HepG2 (cell line): ENCODE measurements around the gene OSCP1. TPM values are rescaled to one million over a fixed set of nuclear protein-coding genes. Genes with fewer than 3 reads are reported as not detected.

Source experiments
- CBFB ChIP-seq: sonication (generic); formaldehyde crosslinking; IDR thresholded peaks from 2 replicates; pipeline ENCODE4 v1.4.0; 2020; ENCODE audit warnings: missing genetic modification reagents
- HCFC1 ChIP-seq: fragments of 150-350 bp; IDR thresholded peaks from 2 replicates; pipeline ENCODE4 v1.6.1; 2014; ENCODE audit warnings: low read depth, low read length
- HOXA3 ChIP-seq: sonication (generic); formaldehyde crosslinking; IDR thresholded peaks from 2 replicates; pipeline ENCODE4 v1.5.0; 2020; ENCODE audit warnings: missing genetic modification reagents
- JDP2 ChIP-seq: sonication (generic); formaldehyde crosslinking; IDR thresholded peaks from 2 replicates; pipeline ENCODE4 v1.8.1; 2022; ENCODE audit warnings: missing genetic modification reagents, borderline replicate concordance
- MAZ ChIP-seq, 2 experiments: sonication (generic) in 1 of 2; formaldehyde crosslinking in 1 of 2; IDR thresholded peaks; 2 replicates each; pipeline versions ENCODE4 v1.5.0 to v1.6.1; 2012 to 2020; ENCODE audit warnings: low read depth in 2 of 2, mild to moderate bottlenecking in 2 of 2, borderline replicate concordance in 1 of 2, improper control_type of control experiment in 1 of 2, low read length in 1 of 2, missing genetic modification reagents in 1 of 2, moderate library complexity in 1 of 2
- PHF20 ChIP-seq: sonication (generic); formaldehyde crosslinking; IDR thresholded peaks from 2 replicates; pipeline ENCODE4 v1.5.0; 2020; ENCODE audit warnings: mild to moderate bottlenecking, missing genetic modification reagents
- RXRA ChIP-seq: sonication (generic); formaldehyde crosslinking; IDR thresholded peaks from 2 replicates; pipeline ENCODE4 v1.5.1; 2020; ENCODE audit warnings: missing genetic modification reagents
- SMARCC2 ChIP-seq: fragments of 450-650 bp; IDR thresholded peaks from 2 replicates; pipeline ENCODE4 v1.6.1; 2017; ENCODE audit warnings: antibody characterized with exemption, mild to moderate bottlenecking
- ZFP62 ChIP-seq: sonication (generic); formaldehyde crosslinking; IDR thresholded peaks from 2 replicates; pipeline ENCODE4 v1.4.0; 2020; ENCODE audit warnings: missing genetic modification reagents
- ZNF143 ChIP-seq: sonication (generic); formaldehyde crosslinking; IDR thresholded peaks from 2 replicates; pipeline ENCODE4 v1.4.0; 2020; ENCODE audit warnings: missing genetic modification reagents
- ZNF232 ChIP-seq: sonication (generic); formaldehyde crosslinking; IDR thresholded peaks from 2 replicates; pipeline ENCODE4 v1.4.0; 2020; ENCODE audit warnings: missing genetic modification reagents, borderline replicate concordance
- ZNF256 ChIP-seq: sonication (generic); formaldehyde crosslinking; conservative IDR thresholded peaks from 2 replicates; pipeline ENCODE4 v1.4.0; 2020; ENCODE audit warnings: missing genetic modification reagents
- ZNF746 ChIP-seq: sonication (generic); formaldehyde crosslinking; IDR thresholded peaks from 2 replicates; pipeline ENCODE4 v1.8.0; 2022; ENCODE audit warnings: mild to moderate bottlenecking, missing genetic modification reagents
- polyA plus RNA-seq, 8 experiments: library from polyadenylated mRNA; depleted of rRNA in 3 of 8; stranded (reverse) in 7 of 8; unstranded in 1 of 8; fragments of >200 nt; fragmentation: Illumina TruSeq in 4 of 8; extraction: Trizol in 4 of 8; gene quantifications; 2 replicates each; pipeline versions ENCODE4 v1.2.1 to v1.2.3, GENCODE V29; 2011 to 2016; ENCODE audit warnings: low read depth in 4 of 8, missing spikeins in 1 of 8, mixed read lengths in 1 of 8; ENCODE audit not compliant: insufficient read depth in 1 of 8
- total RNA-seq, 5 experiments: library from RNA; depleted of rRNA; stranded (reverse); fragments of >200 nt; fragmentation: Illumina TruSeq; extraction: Trizol; gene quantifications; 2 replicates each; pipeline ENCODE4 v1.2.3, GENCODE V29; 2016; ENCODE audit warnings: low read depth in 1 of 5
- TF ChIP-seq, protein P1 (sequence below): IDR thresholded peaks from 2 replicates; pipeline ENCODE4 v1.6.1; 2016; ENCODE audit warnings: missing biosample characterization, missing genetic modification reagents, low read depth
- TF ChIP-seq, protein P2 (sequence below): sonication (generic); formaldehyde crosslinking; IDR thresholded peaks from 2 replicates; pipeline ENCODE4 v1.8.0; 2022; ENCODE audit warnings: mild to moderate bottlenecking, missing genetic modification reagents; ENCODE audit not compliant: insufficient replicate concordance
- TF ChIP-seq, protein P3 (sequence below): IDR thresholded peaks from 2 replicates; pipeline ENCODE4 v1.6.1; 2016
- TF ChIP-seq, protein P4 (sequence below), 2 experiments: sonication (generic) in 1 of 2; formaldehyde crosslinking in 1 of 2; IDR thresholded peaks; 2 replicates each; pipeline versions ENCODE4 v1.4.0 to v1.6.1; 2016 to 2020; ENCODE audit warnings: borderline replicate concordance in 1 of 2, low read depth in 1 of 2, mild to moderate bottlenecking in 1 of 2, missing genetic modification reagents in 1 of 2
- TF ChIP-seq, protein P5 (sequence below): sonication (generic); formaldehyde crosslinking; IDR thresholded peaks from 2 replicates; pipeline ENCODE4 v1.8.1; 2023; ENCODE audit warnings: mild to moderate bottlenecking, moderate library complexity, missing genetic modification reagents

OSCP1 gene
- total and polyA plus RNA-seq, 2 of the 13 experiments (the other 11 are each of a cell fraction or from before 2014, with no cell fraction given), result 0.60 to 0.84 TPM

DNA sequence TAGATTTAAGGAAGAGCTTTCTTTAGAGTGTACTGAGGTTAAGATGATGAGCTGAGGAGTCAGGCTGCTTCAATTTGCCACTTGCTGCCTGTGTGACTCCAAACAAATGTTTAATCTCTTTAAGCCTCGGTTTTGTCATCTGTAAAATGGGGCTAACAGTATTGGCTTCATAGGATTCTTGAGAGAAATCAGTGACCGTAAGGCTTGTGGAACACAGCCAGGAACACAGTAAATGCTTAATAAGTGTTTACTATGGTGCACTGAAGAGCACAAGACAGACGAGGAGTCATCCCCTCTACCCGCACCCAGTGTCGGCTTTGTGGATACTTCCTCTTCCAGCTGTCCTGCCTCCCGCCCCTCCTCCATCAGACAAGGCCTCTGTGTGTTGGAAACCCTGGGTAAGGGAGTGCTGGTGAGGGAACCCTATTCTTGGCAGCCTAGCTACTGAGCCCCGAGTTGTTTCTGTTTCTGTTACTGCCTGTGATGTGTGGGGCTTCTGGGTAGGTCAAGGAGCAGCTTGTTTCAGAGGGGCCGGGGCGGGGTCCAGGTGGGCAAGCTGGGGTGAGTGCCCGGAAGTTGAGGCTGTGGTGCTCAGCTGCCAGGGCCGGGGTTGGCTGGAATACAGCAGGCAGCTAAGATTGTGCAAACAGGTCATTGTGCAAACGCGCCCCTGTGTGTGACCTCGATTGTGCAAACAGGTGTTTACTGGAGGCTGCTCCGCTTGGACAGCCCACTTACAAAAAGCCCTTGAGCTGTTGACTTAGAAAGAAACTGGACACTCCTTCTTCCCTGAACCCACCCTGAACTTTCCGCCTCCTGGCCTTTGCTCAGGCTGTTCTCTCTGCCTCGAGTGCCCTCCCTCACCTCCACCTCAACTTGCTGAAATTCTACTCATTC, 36.4 kb upstream of the OSCP1 start (continued):
- TF ChIP-seq, protein P1, sequence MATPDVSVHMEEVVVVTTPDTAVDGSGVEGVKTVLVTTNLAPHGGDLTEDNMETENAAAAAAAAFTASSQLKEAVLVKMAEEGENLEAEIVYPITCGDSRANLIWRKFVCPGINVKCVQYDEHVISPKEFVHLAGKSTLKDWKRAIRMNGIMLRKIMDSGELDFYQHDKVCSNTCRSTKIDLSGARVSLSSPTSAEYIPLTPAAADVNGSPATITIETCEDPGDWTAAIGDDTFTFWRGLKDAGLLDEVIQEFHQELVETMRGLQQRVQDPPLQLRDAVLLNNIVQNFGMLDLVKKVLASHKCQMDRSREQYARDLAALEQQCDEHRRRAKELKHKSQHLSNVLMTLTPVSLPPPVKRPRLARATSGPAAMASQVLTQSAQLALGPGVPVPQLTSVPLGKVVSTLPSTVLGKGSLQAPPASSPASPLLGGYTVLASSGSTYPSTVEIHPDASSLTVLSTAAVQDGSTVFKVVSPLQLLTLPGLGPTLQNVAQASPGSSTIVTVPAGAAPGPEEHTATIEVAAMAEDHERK (CRISPR knock-in tag), result 0 out of 2 replicates have a peak, but pooled peaks have one; percentile 18
- TF ChIP-seq ZNF232 (CRISPR knock-in tag) (peak; percentile 93; the same call in 1 of the 2 replicates), HOXA3 (peak; percentile 95), ZNF256 (CRISPR knock-in tag) (peak; percentile 83; the same call in 1 of the 2 replicates), PHF20 (peak; percentile 72), ZNF143 (CRISPR knock-in tag) (peak; percentile 85), RXRA (CRISPR knock-in tag) (peak; percentile 99), ZNF746 (CRISPR knock-in tag) (peak; percentile 95), CBFB (CRISPR knock-in tag) (peak; percentile 92), SMARCC2 (no peak), MAZ (IDR thresholded peaks at IDR 0.05; ENCODE audit: borderline replicate concordance, low read depth, low read length) (peak; percentile 69), MAZ (CRISPR knock-in tag; IDR thresholded peaks at IDR 0.05; ENCODE audit: low read depth) (peak; percentile 86), ZFP62 (CRISPR knock-in tag) (0 out of 2 replicates have a peak, but pooled peaks have one; percentile 89), HCFC1 (0 out of 2 replicates have a peak, but pooled peaks have one; percentile 25), JDP2 (no peak)
- TF ChIP-seq, protein P2, sequence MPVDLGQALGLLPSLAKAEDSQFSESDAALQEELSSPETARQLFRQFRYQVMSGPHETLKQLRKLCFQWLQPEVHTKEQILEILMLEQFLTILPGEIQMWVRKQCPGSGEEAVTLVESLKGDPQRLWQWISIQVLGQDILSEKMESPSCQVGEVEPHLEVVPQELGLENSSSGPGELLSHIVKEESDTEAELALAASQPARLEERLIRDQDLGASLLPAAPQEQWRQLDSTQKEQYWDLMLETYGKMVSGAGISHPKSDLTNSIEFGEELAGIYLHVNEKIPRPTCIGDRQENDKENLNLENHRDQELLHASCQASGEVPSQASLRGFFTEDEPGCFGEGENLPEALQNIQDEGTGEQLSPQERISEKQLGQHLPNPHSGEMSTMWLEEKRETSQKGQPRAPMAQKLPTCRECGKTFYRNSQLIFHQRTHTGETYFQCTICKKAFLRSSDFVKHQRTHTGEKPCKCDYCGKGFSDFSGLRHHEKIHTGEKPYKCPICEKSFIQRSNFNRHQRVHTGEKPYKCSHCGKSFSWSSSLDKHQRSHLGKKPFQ (CRISPR knock-in tag), result peak; percentile 25
- TF ChIP-seq, protein P3, sequence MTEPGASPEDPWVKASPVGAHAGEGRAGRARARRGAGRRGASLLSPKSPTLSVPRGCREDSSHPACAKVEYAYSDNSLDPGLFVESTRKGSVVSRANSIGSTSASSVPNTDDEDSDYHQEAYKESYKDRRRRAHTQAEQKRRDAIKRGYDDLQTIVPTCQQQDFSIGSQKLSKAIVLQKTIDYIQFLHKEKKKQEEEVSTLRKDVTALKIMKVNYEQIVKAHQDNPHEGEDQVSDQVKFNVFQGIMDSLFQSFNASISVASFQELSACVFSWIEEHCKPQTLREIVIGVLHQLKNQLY (CRISPR knock-in tag), result peak; percentile 81; the same call in 1 of the 2 replicates
- TF ChIP-seq, protein P4, sequence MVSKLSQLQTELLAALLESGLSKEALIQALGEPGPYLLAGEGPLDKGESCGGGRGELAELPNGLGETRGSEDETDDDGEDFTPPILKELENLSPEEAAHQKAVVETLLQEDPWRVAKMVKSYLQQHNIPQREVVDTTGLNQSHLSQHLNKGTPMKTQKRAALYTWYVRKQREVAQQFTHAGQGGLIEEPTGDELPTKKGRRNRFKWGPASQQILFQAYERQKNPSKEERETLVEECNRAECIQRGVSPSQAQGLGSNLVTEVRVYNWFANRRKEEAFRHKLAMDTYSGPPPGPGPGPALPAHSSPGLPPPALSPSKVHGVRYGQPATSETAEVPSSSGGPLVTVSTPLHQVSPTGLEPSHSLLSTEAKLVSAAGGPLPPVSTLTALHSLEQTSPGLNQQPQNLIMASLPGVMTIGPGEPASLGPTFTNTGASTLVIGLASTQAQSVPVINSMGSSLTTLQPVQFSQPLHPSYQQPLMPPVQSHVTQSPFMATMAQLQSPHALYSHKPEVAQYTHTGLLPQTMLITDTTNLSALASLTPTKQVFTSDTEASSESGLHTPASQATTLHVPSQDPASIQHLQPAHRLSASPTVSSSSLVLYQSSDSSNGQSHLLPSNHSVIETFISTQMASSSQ (IDR thresholded peaks at IDR 0.05; ENCODE audit: low read depth), result peak; percentile 81
- TF ChIP-seq, protein P4 (CRISPR knock-in tag; IDR thresholded peaks at IDR 0.05; ENCODE audit: borderline replicate concordance), result peak; percentile 86
- TF ChIP-seq, protein P5, sequence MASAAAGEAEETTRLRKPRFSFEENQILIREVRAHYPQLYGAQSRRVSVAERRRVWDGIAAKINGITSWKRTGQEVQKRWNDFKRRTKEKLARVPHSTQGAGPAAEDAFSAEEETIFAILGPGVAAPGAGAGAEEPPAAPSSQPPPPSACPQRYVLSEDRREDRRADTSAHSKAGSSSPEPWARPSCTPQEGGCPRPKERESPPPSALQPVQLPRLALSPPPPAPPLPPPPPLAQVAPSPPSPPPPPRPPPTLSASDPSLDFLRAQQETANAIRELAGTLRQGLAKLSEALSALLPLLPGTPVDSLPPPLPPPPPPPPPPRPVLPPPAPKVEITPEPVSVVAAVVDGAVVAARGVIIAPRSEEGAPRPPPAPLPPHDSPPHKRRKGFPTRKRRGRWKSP (CRISPR knock-in tag), result peak; percentile 85; the same call in 1 of the 2 replicates
